Neural progenitor cell (in vitro differentiated cells): ENCODE measurements around the gene MYOZ3.

Source experiments
- CTCF ChIP-seq: fragments of 200-600 bp; sonication (generic); IDR thresholded peaks from 2 replicates; pipeline ENCODE4 v1.5.1; 2017; ENCODE audit warnings: antibody characterized with exemption, mild to moderate bottlenecking
- EZH2 ChIP-seq: fragments of 200-600 bp; sonication (generic); IDR thresholded peaks from 2 replicates; pipeline ENCODE4 v1.6.1; 2017; ENCODE audit warnings: antibody characterized with exemption, mild to moderate bottlenecking, moderate library complexity
- EZH2phosphoT487 ChIP-seq: fragments of 200-600 bp; sonication (generic); IDR thresholded peaks from 2 replicates; pipeline ENCODE4 v1.6.1; 2017; ENCODE audit warnings: antibody characterized with exemption

- TF ChIP-seq CTCF = no peak
- TF ChIP-seq EZH2 = no peak
- no peak for TF ChIP-seq EZH2phosphoT487
Measured at GRCh38 chr5:150651924-150652671, 9.0 kb upstream of the MYOZ3 start.
